Esophagus squamous epithelium (tissue), 5 donors: ENCODE measurements around the gene PPFIA4. TPM values are rescaled to one million over a fixed set of nuclear protein-coding genes. Genes with fewer than 3 reads are reported as not detected.
A peak's percentile ranks its signal among the peaks of the same experiment; 100 is the strongest.

Experiments
- DNase-seq: peaks from one replicate; lab custom pipeline; 2025; lab: John Stamatoyannopoulos, UW
- H3K27ac ChIP-seq, 4 donors: fragments of 200-600 bp; sonication (generic); one replicate each; pipeline ENCODE4 v1.5.1; 2016 to 2019; ENCODE audit warnings: mild to moderate bottlenecking in 1 of 4
- H3K27me3 ChIP-seq, 4 donors: fragments of 200-600 bp; sonication (generic); 1 replicate in 3 of 4; 2 replicates in 1 of 4; pipeline versions ENCODE4 v1.5.1 to v1.6.0; 2017 to 2021; ENCODE audit warnings: antibody characterized with exemption in 1 of 4
- H3K36me3 ChIP-seq, 3 donors: fragments of 200-600 bp; sonication (generic); one replicate each; pipeline ENCODE4 v1.5.1; 2016 to 2019
- H3K4me1 ChIP-seq, 3 donors: fragments of 200-600 bp; sonication (generic); one replicate each; pipeline ENCODE4 v1.5.1; 2017 to 2019
- H3K4me3 ChIP-seq, 4 donors: fragments of 200-600 bp; sonication (generic); 1 replicate in 3 of 4; 2 replicates in 1 of 4; pipeline ENCODE4 v1.5.1; 2016 to 2019; ENCODE audit warnings: mild to moderate bottlenecking in 2 of 4, moderate library complexity in 1 of 4
- H3K9me3 ChIP-seq, 3 donors: fragments of 200-600 bp; sonication (generic); one replicate each; pipeline ENCODE4 v1.5.1; 2016 to 2019
- POLR2A ChIP-seq, 4 donors: fragments of 450-650 bp; IDR thresholded peaks; one replicate each; pipeline ENCODE4 v1.6.1; 2017; ENCODE audit warnings: antibody characterized with exemption in 4 of 4, mild to moderate bottlenecking in 4 of 4, moderate library complexity in 3 of 4
- WGBS, 2 donors: methylation state at CpG; one replicate each; pipeline ENCODE4 v1.1.5; 2018; 5-methylcytosine and 5-hydroxymethylcytosine counted together
- intact Hi-C: fragments of 100-400 bp; cut with DNase I; formaldehyde crosslinking; loops from one replicate; pipeline ENCODE4 v1.15.0; 2022
- total RNA-seq, 4 donors: library from RNA; depleted of rRNA; stranded (reverse); fragments of >200 nt; gene quantifications; one replicate each; pipeline ENCODE4 v1.1.0, GENCODE V29; 2016
- TF ChIP-seq, protein P1 (sequence below), 6 experiments: fragments of 450-650 bp in 4 of 6; fragments of 200-600 bp in 2 of 6; sonication (generic) in 2 of 6; IDR thresholded peaks; one replicate each; pipeline ENCODE4 v1.5.1; 2016 to 2019; ENCODE audit warnings: antibody characterized with exemption in 6 of 6, mild to moderate bottlenecking in 4 of 6, moderate library complexity in 4 of 6
- donor health status: DM: yes; HTN: yes; CAD: no.

PPFIA4 gene
- total RNA-seq, 4 donors from 2014 or later: 0.35 to 1.7 (median 0.93) TPM

DNA sequence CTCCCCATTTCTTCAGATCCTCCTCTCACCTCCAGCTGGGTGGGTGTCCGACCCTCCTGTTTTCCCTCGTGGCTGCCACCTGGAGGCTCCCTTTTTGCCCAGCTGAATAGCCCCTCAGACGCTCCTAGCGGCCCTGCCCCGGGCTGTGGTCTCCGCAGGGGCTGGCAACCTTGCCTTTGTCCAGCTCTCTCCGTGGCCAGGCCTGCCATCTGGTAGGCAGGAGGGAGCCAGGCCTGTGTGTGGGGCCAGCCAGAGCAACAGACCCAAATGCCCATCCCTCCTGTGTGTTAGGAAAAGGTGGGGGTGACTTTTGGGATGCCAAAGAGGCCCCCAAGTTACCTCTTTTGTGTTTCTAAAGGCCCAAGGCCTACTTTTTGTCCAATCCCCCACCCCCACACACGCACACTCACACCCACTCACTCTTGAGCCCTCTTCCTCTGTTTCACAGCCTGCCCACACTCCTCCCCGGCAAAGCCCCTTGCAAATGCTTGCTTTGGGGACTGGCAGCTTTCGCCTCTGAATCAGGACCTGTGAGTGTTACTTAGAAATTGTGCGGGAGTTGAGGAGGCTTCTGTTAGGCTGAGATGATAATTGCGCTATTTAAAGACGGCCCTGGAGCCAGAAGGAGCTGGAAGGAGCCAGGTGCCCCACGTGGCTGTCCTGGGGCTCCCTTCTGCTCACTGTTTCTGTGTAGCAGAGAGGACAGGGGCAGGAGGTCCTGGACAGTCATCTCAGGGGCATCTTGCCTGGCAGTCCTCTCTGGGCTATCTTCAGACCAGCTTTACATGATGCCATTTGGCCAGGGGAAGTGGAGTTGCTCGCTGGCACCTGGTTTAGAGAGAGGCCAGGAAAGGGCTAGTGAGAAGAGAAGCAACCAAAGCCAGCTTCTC, 9.1 kb downstream of the PPFIA4 start:
- Histone ChIP-seq H3K27me3 (peaks cover 0 to 22% (median 0%) of the 10 kb centered on the region in 4 donors), H3K36me3 (no peaks in the 10 kb centered on the region), H3K27ac (no peak overlapping the region), H3K9me3 (no peaks in the 10 kb centered on the region), H3K4me3 (no peak overlapping the region), H3K4me1 (peaks cover 0 to 9% (median 0%) of the 10 kb centered on the region in 3 donors)
- WGBS, 2 donors: 88% methylated on average over 3 to 11 of the region's 15 CpGs
- TF ChIP-seq, protein P1, sequence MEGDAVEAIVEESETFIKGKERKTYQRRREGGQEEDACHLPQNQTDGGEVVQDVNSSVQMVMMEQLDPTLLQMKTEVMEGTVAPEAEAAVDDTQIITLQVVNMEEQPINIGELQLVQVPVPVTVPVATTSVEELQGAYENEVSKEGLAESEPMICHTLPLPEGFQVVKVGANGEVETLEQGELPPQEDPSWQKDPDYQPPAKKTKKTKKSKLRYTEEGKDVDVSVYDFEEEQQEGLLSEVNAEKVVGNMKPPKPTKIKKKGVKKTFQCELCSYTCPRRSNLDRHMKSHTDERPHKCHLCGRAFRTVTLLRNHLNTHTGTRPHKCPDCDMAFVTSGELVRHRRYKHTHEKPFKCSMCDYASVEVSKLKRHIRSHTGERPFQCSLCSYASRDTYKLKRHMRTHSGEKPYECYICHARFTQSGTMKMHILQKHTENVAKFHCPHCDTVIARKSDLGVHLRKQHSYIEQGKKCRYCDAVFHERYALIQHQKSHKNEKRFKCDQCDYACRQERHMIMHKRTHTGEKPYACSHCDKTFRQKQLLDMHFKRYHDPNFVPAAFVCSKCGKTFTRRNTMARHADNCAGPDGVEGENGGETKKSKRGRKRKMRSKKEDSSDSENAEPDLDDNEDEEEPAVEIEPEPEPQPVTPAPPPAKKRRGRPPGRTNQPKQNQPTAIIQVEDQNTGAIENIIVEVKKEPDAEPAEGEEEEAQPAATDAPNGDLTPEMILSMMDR (IDR thresholded peaks at IDR 0.05): no peak
- TF ChIP-seq POLR2A (IDR thresholded peaks at IDR 0.05): no peak
- intact Hi-C loops: loop anchor here (5.0 kb wide), 1 partner anchor 182 kb away; no protein-coding TSS in a partner anchor
- DNase-seq: no peak

DNA sequence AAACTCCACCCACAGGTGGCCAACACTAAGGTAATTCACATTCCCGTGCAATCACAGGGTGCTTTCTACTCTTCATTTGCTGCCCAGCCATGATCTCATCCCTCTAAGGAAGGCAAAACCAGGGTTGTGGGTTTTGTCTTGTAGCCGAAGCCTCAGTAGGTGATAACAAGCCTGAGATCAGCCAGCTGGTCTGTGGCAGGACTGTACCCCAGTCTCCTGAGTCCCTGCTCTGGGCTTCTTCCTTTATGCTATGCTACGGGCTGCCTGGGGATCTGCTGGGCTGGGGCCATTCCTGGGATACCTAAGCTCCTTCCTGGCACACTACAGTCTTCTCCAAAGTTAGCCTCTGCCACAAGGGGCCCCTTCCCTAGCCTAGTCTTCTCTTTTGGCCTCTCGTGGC, 9.8 kb downstream of the PPFIA4 start:
- DNase-seq: no peak
- H3K9me3 ChIP-seq: no peaks in the 10 kb centered on the region
- no peak overlapping the region for H3K4me3 ChIP-seq
- 61 to 70% methylated on average over 2 to 3 of the region's 4 CpGs for WGBS, 2 donors
- peaks cover 0 to 9% (median 0%) of the 10 kb centered on the region in 3 donors for H3K4me1 ChIP-seq
- H3K27me3 ChIP-seq: peaks cover 0 to 22% (median 0%) of the 10 kb centered on the region in 4 donors
- H3K36me3 ChIP-seq: no peaks in the 10 kb centered on the region
- intact Hi-C loops: loop anchor here (5.0 kb wide), 1 partner anchor 181 kb away; no protein-coding TSS in a partner anchor
- TF ChIP-seq, protein P1 (IDR thresholded peaks at IDR 0.05): no peak
- no peak for TF ChIP-seq POLR2A (IDR thresholded peaks at IDR 0.05)
- H3K27ac ChIP-seq: no peak overlapping the region

DNA sequence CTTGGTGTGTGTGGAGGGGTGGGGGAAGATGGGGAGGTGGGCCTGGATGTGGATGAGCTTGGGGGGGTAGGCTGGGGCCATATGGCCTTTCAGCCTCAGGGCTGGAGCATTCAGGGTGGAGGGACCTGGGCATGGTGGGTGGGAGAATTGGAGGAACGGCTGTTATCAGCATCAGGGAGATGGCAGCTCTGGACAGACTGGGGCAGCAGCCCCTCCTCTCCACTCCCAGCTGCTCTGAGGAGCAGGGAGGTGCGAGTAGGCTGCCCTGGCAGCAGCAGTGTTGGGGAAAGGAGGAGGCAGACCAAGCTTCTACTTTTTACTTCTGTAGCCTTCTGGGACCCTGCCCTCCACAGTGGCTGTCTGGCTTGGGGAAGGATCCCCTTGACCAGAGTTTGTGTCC, 10.2 kb downstream of the PPFIA4 start:
- intact Hi-C loops: loop anchor here (5.0 kb wide), 1 partner anchor 181 kb away; no protein-coding TSS in a partner anchor
- no peak for TF ChIP-seq POLR2A (IDR thresholded peaks at IDR 0.05)
- TF ChIP-seq, protein P1 (IDR thresholded peaks at IDR 0.05): no peak
- H3K4me1 ChIP-seq: peaks cover 0 to 9% (median 0%) of the 10 kb centered on the region in 3 donors
- H3K9me3 ChIP-seq: no peaks in the 10 kb centered on the region
- WGBS, 2 donors: 20% methylated on average over 1 of the region's 2 CpGs; no CpG with 5 or more reads in 1 of the 2 donors
- peaks cover 0 to 22% (median 0%) of the 10 kb centered on the region in 4 donors for H3K27me3 ChIP-seq
- no peaks in the 10 kb centered on the region for H3K36me3 ChIP-seq
- no peak overlapping the region for H3K4me3 ChIP-seq
- no peak overlapping the region for H3K27ac ChIP-seq
- no peak for DNase-seq

DNA sequence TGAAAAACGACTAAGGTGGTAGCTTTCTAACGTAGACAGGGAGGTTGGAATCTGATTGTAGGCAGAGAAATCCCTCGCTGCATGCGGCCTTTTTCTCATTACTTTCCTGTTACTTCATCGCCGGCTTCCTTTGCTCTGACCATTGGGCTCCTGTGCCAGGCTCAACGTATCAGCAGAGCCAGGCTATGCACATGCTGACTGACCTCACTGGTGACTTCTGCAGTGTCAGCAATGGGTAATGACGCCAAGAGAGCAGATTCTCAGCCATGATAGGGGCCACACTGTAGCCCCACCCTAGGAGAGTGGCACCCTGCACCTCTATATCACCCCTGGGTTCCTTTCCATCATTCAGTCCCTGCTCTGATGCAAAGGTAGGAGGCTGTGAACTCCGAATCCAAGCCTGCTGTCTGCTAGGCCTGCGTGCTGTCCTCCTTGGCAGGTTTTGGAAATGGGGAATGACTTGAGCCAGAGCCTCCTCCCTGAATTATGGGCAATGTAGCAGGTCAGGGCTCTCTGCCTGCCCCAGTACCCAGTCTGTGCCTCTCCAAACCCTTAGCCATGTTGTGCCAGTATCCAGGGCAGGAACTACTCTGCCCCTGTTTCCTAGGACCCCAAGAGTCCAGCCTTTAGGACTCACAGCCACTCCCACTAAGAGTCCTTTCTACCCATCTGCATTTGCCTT, 11.4 kb downstream of the PPFIA4 start:
- no peak for DNase-seq
- 66 to 69% methylated on average over 4 to 8 of the region's 10 CpGs for WGBS, 2 donors
- intact Hi-C loops: loop anchor here (5.0 kb wide), 1 partner anchor 180 kb away; no protein-coding TSS in a partner anchor
- TF ChIP-seq, protein P1 (IDR thresholded peaks at IDR 0.05): no peak
- TF ChIP-seq POLR2A (IDR thresholded peaks at IDR 0.05): no peak
- Histone ChIP-seq H3K27ac (peak overlapping the region in 1 of 4 donors; percentile 39), H3K9me3 (no peaks in the 10 kb centered on the region), H3K4me3 (no peak overlapping the region), H3K27me3 (peaks cover 0 to 22% (median 0%) of the 10 kb centered on the region in 4 donors), H3K4me1 (peaks cover 0 to 9% (median 0%) of the 10 kb centered on the region in 3 donors), H3K36me3 (no peaks in the 10 kb centered on the region)
